Smooth muscle cell of the brain vasculature (primary cell): ENCODE results near the gene SLC27A3.
"Not testable (repeated sequence)": the region's sequence is repeated elsewhere in the genome, so short reads cannot be mapped to it uniquely, and the experiment has no call there.

ENCODE experiments used
- DNase-seq: peaks from one replicate; pipeline ENCODE4 v3.0.0-alpha.2; 2012; ENCODE audit warnings: low read depth, low spot score

The SLC27A3 gene

DNA sequence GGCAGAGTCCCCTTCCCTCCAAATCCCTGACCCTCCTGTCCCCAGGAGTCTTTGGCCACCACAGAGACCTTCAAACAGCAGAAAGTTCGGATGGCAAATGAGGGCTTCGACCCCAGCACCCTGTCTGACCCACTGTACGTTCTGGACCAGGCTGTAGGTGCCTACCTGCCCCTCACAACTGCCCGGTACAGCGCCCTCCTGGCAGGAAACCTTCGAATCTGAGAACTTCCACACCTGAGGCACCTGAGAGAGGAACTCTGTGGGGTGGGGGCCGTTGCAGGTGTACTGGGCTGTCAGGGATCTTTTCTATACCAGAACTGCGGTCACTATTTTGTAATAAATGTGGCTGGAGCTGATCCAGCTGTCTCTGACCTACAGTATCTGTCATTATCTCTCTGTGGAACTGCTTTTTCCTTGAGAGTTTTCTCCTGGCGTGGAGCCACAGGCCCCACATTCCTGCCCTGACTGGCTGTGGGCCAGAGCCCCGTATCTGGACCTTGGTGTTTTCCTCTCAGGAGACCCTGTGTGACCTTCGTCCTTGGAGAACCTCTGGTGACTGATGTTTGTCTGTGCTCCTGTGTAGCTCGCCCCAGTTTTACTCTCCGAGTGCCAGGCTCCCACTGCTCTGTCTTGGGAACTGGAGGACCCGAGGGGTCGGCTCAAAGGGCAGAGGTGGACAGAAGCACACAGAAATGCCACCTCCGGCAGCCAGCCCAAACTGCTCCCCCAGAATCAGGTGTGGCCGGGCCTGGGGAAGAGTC, 4.8 kb downstream of the SLC27A3 start:
- no peak for DNase-seq

DNA sequence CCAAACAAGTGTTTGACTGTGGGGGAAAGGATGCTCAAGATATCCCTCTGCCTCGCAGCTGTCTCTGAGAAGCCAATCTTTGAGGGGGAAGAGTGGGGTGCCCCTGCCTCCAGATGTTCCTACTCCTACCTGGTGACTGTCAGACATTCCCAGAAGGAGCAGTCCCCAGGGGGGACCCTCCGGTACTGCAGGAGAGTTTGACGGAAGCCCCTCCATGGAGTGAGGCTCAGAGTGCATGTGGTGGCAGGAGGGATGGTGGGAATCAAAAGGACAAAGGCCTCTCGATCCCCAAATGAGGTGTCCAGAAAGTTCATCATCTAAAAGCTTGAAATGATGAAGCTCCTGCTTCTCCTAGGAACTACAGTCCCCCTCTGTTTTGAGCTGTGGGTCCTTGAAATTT, 5.3 kb downstream of the SLC27A3 start:
- DNase-seq: no peak

DNA sequence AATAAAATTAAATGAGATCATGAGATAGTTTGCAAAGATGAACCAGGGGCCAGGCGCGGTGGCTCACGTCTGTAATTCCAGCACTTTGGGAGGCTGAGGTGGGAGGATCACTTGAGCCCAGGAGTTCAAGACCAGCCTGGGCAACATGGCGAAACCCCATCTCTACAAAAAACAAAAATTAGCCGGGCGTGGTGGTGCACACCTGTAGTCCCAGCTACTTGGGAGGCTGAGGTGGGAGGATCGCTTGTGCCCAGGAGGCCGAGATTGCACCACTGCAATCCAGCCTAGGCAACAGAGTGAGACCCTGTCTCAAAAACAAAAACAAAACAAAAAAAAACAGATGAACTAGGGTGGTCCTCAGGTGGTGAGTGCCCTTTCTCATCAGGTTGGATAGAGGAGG, 7.4 kb downstream of the SLC27A3 start:
- not testable (repeated sequence) for DNase-seq

DNA sequence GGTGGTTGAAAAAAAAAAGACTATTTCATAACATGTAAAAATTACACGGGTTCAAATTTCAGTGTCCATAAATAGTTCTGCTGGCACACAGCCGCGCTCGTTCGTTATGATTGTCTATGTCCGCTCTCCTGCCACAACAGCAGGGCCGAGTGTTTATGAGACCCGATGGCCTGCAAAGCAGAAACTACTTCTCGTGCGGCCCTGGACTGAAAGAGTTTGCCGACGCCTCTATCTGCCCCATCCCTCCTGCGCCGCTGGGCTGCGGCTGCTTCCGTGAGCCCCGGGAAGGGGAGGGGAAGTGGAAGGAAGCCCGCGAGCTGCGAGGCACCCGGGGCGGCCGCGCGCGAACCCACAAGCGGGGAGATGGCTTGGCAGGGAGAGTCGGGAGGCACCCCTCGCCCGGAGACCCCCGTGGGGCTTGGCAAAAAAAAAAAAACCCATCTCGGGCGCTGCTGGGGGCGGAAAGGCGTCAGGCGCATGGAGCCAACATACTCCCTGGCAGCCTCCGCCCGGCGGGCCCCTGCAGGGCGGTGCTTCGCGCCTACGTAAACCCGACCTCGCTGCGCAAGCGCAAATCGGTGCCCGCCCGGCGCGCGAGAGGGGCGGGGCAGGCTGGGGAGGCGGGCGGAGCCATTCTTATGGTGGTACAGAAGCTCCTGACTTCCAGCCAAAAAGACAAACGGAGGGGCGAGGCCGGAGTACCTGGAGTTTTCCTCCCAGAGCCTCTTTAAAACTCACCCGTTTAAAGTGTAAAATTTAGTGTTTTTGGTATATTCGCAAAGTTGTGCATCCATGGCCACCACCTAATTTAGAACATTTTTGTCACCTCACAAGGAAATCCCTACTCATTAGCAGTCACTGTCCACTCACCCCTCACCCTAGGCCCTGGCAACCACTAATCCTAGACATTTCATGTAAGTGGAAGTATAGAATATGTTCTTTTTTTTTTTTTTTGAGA, 8.3 kb downstream of the SLC27A3 start:
- DNase-seq: peak; percentile 83

DNA sequence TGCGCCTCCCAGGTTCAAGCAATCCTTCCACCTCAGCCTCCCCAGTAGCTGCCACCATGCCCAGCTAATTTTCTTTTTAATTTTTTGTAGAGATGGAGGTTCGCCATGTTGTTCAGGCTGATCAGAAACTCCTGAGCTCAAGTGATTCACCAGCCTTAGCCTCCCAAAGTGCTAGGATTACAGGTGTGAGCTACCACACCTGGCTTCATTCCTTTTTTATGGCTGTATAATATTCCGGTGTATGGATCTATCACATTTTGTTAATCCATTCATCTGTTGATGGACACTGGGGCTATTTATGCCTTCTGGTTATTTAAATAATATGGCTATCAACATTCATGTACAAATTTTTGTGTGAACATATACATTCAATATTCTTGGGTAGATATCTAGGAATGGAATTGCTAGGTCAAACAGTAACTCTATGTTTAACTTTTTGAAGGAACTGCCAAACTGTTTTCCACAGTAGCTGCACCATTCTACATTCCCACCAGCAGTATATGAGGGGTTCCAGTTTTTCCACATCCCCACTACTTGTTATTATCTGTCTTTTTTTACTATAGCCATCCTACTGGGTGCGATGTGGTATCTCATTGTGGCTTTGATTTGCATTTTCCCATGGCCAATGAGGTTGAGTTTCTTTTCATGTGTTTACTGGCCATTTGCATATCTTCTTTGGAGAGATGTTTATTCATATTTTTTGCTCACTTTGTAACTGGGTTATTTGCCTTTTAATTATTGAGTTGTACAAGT, 11.0 kb downstream of the SLC27A3 start:
- DNase-seq: no peak

DNA sequence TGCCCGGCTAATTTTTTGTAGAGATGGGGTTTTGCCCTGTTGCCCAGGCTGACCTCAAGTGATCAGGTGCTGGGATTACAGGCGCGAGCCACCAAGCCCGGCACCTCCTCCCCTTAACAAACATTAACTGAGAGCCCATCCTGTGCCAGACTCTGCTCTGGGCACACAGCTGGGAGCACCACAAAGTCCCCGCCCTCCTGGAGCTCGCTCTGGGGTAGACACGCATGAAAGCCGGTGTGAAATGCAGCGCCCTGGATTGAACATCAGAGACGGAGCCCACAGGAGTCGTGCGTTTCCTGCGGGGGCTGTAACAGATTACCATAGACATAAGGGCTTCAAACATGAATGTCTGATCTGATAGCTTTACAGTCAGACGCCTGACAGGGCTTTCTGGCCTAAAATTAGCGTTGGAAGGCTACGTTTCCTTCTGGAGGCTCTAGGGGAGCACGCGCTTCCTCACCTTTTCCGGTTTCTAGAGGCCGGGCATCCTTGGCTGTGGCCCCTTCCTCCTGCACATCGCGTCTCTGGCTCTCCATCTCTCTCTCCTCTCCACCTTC, 14.3 kb downstream of the SLC27A3 start:
- DNase-seq: no peak

DNA sequence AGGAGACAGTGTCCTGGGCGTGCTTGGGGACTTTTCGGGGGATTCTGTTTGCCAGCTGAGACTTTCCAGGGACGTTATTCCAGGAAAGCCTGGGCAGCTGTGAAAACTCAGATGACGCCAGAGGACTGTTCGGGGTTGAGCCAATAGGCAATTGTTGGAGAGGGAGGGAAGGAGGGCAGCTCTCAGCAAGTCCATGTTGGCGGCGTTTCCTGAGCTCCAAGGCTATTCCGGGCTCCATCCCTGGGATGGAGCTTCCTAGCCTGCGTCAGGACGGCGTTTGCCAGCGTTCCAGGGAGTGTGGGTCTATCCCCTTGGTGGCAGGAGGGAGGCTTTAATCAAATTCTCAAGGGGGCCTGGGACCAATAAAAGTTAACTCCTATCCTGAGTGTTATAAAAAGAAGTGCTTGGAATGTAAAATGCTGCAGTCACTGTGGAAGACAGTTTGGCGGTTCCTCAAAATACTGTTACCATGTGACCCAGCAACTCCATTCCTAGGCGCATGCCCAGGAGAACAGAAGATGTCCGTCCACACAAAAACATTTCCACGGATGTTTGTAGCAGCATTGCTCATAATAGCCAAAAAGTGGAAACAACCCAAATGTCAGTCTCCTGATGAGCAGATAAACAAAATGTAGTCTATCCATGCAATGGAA, 15.2 kb downstream of the SLC27A3 start:
- DNase-seq: no peak

DNA sequence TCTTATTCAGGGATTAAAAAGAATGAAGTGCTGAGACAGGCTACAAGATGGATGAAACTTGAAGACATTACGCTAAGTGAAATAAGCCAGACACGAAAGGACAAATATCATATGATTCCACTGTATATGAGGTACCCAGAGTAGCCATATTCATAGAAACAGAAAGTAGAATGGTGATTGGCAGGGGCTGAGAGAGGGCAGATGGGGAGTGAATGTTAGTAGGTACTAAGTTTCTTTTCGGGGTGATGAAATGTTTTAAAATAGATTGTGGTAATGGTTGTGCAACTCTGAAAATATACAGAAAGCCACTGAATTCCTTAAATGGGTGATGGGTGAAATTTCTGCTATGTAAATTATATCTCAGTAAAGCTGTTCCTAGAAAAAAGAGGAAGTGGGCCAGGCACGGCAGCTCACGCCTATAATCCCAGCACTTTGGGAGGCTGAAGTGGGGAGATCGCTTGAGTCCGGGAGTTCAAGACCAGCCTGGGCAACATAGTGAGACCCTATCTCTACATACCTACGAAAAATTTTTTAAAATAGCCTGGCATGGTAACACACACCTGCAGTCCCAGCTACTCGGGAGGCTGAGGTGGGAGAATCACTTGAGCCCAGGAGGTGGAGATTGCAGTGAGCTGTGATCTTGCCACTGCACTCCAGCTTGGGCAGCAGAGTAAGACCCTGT, 15.9 kb downstream of the SLC27A3 start:
- no peak for DNase-seq

DNA sequence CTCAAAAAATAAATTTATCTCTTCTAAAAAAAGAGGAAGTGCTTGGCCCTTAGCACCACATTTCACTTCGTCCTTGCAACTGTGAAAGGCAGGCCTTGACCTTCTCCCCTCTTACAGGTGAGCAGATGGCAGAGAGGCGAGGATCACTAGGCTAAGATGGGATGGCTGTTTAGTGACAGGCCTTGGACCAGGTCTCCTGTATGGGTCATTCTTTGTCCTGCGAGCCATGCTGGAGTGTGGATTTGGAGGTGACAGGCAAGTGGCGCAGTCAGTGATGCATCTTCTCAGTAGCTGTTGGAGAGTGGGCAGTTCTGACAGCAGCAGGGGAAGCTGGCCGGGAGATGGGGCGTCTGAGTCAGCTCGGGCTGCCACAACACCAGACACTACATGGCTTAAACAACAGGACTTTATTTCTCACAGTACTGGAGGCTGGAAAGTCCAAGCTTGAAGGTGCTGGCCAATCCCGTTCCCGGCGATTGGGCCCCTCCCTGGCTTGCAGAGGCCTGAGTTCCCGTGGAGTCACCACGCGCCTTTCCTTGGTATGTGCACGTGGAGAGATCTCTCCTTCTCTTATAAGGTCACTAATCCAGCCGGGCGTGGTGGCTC, 16.5 kb downstream of the SLC27A3 start:
- DNase-seq: no peak

DNA sequence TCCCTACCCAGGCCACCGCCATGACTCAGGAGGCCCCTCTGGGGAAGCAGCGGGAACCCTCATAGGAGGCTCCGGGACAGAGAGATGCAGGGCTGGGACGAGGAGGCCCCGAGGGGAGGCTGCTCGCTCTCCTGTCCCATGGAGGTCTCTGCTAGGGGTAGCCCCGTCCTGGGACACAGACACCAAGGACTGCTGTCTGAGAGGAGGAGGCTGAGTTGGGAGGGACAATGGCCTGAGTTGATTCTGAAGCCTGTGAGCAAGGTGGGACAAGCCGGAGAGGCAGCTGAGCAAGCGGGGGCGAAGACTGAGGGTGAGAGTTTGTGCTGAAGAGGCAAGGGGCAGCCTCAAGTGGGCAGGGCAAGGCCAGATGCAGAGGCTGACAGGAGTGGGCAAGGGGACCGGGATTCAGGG, 17.4 kb downstream of the SLC27A3 start:
- DNase-seq: no peak

DNA sequence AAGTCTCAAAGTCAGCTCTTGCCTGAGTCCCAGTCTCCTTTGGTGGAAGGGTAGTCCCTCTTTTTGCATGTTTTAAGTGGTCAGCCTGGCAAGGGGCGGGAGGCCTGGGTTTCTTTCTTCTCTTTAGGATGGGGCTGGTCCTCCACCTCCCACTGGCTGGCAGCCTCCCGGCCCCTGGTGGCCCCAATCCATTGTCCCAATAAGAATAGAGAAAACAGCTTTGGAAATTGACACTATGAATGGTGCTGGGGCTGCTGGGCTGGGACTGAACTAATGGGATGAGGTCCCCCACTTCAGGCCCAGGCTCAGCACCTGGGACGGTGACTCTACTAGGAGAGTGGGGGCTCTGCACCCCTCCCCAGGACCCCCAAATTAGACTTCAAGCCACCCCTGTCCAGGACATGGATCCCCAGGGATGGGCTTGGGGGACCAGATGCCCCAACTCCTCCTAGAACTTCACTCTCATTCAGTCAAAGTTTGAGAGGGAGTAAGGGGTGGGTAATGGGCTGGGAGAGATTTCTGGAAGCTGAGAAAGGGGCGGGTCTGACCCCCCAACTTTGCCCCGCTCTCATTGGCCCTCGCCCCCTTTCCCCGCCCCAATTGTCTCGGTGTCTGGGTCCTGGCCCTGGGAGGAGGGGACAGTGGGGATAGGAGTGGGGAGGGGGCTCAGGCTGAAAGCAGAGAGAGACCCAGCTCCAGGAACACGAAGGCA, 18.2 kb downstream of the SLC27A3 start:
- no peak for DNase-seq

DNA sequence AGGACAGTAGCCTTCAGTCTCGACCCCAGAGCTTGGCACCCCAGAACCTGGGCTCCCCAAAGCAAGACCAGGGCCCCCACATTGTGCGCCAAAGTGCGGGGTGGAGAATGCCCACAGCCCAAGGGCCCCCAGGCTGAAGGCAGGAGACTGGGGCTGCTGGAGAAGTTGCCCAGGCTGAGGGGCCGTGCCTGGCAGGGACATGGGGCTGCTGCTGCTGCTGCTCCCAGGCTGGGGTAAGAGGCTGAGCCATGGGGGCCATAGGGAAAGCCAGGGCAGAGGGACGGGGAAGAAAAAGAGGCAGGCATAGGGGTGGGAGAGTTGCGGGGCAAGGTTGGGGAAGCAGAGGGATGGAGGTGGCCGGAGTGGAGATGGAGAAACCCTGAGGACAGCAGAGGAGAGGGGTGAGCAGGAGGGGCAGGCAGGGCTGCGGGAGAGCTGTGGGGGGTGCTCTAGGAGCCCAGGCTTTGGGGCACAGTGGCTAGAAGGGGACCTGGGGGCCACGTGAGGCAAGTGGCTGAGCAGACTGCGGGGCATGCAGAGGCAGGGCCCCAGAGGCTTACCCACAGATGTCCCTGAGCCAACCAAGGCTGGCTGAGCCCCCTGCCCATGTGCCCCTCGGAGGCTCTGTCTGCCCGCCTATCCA, 18.9 kb downstream of the SLC27A3 start:
- DNase-seq: no peak

DNA sequence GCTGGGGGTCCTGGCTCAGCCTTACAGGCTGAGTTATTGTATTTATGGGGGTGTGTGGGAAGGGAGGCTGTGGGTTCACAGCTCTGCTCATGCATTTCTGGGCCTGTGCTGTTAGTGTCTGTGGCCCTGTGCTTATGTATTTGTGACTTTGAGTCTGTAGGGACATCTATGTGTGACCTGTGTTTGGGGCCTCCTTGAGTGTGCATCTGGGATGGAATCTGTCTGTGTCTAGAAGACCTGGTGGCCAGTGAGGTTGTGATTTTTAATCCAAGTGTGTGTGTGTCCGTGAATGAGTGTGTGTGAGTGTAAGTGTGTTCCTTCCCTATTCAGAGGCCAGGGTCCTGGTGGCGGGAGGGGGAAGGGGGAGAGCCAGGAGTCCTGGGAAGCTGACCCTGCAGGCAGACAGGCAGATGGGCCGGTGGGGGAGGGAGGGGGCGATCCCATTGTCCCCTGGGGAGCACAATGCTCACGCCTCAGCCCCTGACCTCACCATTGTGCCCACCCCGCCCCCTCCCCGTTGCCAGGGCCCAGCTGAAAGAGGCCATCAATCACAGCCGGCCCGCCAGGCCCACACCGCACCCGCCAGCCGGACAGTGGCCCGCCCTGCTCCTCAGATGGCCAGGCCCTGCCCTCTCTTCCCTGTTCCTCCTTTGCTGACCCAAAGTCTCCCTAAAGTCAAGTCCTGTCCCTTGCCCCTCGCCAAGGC, 19.6 kb downstream of the SLC27A3 start:
- DNase-seq: no peak

DNA sequence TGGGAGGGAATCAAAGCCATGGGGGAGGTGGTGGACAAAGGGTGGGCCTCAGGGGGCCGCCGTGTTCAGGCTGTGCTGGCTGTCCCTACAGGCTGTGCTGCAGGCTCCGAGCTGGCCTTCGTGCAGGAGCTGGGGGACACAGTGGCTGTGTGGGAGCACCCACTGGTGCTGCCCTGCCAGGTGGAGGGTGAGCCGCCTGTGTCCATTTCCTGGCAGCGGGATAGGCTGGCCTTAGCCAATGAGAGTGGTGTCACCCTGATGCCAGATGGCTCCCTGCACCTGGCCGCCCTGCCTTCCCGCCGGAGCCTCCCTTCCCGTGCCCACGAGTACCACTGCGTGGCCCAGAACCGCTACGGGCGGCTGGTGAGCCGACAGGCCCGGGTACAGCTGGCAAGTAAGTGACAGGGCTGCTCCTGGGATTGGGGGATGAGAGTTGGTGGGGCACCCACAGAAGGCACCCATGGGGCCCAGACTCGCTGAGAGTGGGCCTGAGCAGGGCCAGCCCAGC, 20.2 kb downstream of the SLC27A3 start:
- DNase-seq: no peak

DNA sequence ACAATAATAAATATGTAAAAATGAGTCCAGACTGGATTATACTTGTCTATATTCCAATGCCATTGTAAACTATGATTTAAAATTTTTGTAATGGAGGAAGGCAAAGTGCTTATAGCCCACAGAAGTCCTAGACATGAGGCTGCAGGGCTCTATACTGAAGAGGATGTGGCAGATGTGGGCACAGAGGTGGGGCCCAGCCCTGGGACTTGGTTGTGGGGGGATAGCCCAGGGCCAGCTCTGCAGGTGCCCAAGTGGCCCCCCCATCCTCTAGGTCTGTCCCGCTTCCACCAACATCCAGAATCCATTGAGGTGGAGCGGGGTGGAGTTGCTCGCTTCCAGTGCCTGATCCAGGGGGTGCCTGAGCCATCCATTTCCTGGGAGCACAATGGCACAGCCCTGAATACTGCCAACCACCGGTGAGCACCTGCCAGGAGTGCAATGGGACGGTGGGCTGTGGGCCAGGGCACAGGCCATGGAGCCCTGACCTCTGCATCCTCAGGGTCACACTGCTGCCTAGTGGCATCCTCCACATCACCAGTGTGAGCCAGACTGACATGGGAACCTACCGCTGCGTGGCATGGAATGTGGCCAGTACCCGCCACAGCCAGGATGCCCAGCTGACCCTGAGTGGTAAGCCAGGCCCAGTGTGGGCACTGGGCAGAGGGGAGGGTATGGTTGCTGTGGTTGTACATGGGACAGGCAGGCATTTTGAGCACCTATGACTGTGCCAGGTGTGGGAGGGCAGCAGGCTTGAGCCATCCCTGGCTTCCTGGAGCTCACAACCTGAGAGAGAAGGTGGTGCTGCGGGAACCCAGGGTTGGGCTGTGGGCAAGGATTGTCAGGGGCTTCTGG, 21.0 kb downstream of the SLC27A3 start:
- DNase-seq: no peak

DNA sequence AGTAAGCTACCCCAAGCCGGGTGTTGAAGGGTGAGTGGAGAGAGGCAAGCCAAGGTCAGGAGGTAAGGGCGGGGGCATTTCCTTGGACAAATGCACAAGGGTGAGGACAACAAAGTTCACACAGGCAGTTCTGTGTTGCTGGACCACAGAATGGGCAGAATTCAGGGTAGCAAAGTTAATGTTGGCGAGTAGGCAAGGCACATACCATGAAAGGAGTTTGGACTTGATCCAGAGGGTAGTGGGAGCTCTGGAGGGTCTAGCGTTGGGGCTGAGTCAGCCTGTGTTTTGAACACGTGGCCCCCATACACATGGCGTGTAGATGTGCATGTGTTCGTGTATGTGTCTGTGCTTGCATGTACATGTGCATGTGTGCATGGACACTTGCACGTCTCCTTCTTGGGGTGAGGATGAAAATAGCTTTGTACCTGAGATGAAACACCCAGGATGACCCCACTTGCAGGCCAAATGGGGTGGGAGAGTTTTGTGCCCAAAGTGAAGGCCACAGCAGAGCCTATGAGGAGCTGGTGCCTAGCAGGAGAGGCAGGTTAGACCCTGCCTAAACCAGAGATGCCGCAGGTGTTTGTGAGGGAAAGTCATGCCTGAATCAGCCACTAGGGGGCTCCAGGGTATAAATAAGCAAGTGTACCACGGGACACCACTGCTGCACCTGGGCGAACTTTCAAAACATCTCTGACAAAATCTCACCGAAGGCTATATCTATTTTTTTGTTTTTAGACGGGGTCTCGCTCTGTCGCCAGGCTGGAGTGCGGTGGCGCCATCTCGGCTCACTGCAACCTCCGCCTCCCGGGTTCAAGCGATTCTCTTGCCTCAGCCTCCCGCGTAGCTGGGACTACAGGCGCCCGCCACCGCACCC, 21.8 kb downstream of the SLC27A3 start:
- DNase-seq: no peak
